OCI-LY7 (cell line): ENCODE data around the gene SLC5A1.

Source experiments
- CTCF ChIP-seq: fragments of 200-600 bp; sonication (generic); conservative IDR thresholded peaks from 2 replicates; pipeline ENCODE4 v1.5.1; 2014; ENCODE audit warnings: mild to moderate bottlenecking, antibody characterized with exemption, low read length, moderate library complexity, mixed read lengths
- EZH2phosphoT487 ChIP-seq: fragments of 200-600 bp; sonication (generic); IDR thresholded peaks from 2 replicates; pipeline ENCODE4 v1.6.1; 2018; ENCODE audit warnings: low read depth, borderline replicate concordance, mild to moderate bottlenecking, mixed run types, antibody characterized with exemption, low read length, moderate library complexity, mixed read lengths

DNA sequence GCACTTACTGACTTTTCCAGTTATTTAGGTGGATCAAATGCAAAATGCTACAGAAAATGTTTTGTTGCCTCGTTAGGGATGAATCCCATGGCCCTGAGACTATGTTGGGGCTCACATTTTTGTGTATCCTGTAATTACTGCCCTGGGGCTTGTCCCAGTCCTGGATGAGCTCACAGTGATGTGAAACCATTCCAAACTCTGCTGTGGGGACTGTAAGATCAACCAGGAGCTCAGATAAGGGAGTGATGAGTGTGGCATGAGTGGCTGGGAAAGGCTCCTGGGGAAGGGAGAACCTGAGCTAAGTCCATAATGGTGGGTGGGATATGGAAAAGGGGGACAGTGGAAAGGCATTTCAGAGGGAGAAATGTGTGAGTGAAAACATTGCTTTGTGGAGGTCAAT, 54.0 kb downstream of the SLC5A1 start:
- TF ChIP-seq CTCF (no peak), EZH2phosphoT487 (no peak)
